Measurements from ENCODE around the gene TMEM107. TPM values are rescaled to one million over a fixed set of nuclear protein-coding genes. Genes with fewer than 3 reads are reported as not detected.
A peak's percentile ranks its signal among the peaks of the same experiment; 100 is the strongest.
"Not testable (repeated sequence)": the region's sequence is repeated elsewhere in the genome, so short reads cannot be mapped to it uniquely, and the experiment has no call there.

TMEM107 gene
- 26.9 TPM for polyA plus RNA-seq (ENCODE audit: insufficient read length)
- long read RNA-seq, donor 1, transcript TMEM107-204 (5 exons, 747 nt): major isoform, 12 of 16 reads
- long read RNA-seq, donor 1, partial matches to known transcripts: 0 of 16 reads
- long read RNA-seq, donor 1, other reads (novel, unspliced or antisense): 0 of 16 reads
- long read RNA-seq, donor 2, transcript TMEM107-205 (2 exons, 1,210 nt): major isoform, 11 of 15 reads
- long read RNA-seq, donor 2, partial matches to known transcripts: 0 of 15 reads
- long read RNA-seq, donor 2, other reads (novel, unspliced or antisense): 0 of 15 reads
- long read RNA-seq, donor 3, transcript TMEM107-205 (2 exons, 1,210 nt): minor isoform, 6 of 16 reads
- long read RNA-seq, donor 3, transcript TMEM107-204 (5 exons, 747 nt): major isoform, 9 of 16 reads
- long read RNA-seq, donor 3, partial matches to known transcripts: 0 of 16 reads
- long read RNA-seq, donor 3, other reads (novel, unspliced or antisense): 0 of 16 reads
- long read RNA-seq, donor 4, partial matches to known transcripts: 0 of 3 reads
- long read RNA-seq, donor 4, other reads (novel, unspliced or antisense): 0 of 3 reads
- long read RNA-seq, donor 5, transcript TMEM107-204 (5 exons, 747 nt): minor isoform, 7 of 28 reads
- long read RNA-seq, donor 5, transcript TMEM107-205 (2 exons, 1,210 nt): major isoform, 16 of 28 reads
- long read RNA-seq, donor 5, partial matches to known transcripts: 0 of 28 reads
- long read RNA-seq, donor 5, other reads (novel, unspliced or antisense): 0 of 28 reads
- long read RNA-seq, donor 6, transcript TMEM107-204 (5 exons, 747 nt): major isoform, 7 of 14 reads
- long read RNA-seq, donor 6, transcript TMEM107-205 (2 exons, 1,210 nt): major isoform, 7 of 14 reads
- long read RNA-seq, donor 6, partial matches to known transcripts: 0 of 14 reads
- long read RNA-seq, donor 6, other reads (novel, unspliced or antisense): 0 of 14 reads
- long read RNA-seq, donor 7, transcript TMEM107-204 (5 exons, 747 nt): minor isoform, 8 of 22 reads
- long read RNA-seq, donor 7, transcript TMEM107-205 (2 exons, 1,210 nt): major isoform, 11 of 22 reads
- long read RNA-seq, donor 7, partial matches to known transcripts: 0 of 22 reads
- long read RNA-seq, donor 7, other reads (novel, unspliced or antisense): 0 of 22 reads
- long read RNA-seq, donor 8, partial matches to known transcripts: 0 of 4 reads
- long read RNA-seq, donor 8, other reads (novel, unspliced or antisense): 0 of 4 reads

GRCh38 chr17:8176197-8176940 lies at the start of gene TMEM107:
Gene TMEM107 (minus strand): TSS chr17:8176380. CDS start chr17:8176286, 94 bp downstream.
- DNase-seq: peak; percentile 88

- no peak for DNase-seq
These were observed 49.0 kb upstream of the TMEM107 start for GRCh38 chr17:8224891-8225812.

GRCh38 chr17:8223356-8224126 lies 47.4 kb upstream of the TMEM107 start:
- DNase-seq: no peak

GRCh38 chr17:8222630-8223355 lies 46.6 kb upstream of the TMEM107 start:
- DNase-seq: peak; percentile 89

GRCh38 chr17:8222380-8222629 lies 46.1 kb upstream of the TMEM107 start:
- DNase-seq: no peak

GRCh38 chr17:8221663-8222379 lies 45.6 kb upstream of the TMEM107 start:
- DNase-seq: peak; percentile 95

- peak; percentile 97 for DNase-seq
These were observed 44.8 kb upstream of the TMEM107 start for GRCh38 chr17:8220783-8221662.

- DNase-seq: not testable (repeated sequence)
These were observed 37.8 kb upstream of the TMEM107 start for GRCh38 chr17:8214000-8214399.

- no peak for DNase-seq
These were observed 36.4 kb upstream of the TMEM107 start for GRCh38 chr17:8212312-8213180.

- no peak for DNase-seq
These were observed 34.7 kb upstream of the TMEM107 start for GRCh38 chr17:8210761-8211458.

- peak; percentile 98 for DNase-seq
These were observed 34.0 kb upstream of the TMEM107 start, which contains the start of gene AURKB for GRCh38 chr17:8209907-8210760. Gene AURKB (minus strand): TSS chr17:8210575. CDS start chr17:8210224, 351 bp downstream.

- DNase-seq: no peak
These were observed 30.4 kb upstream of the TMEM107 start for GRCh38 chr17:8206536-8206935.

GRCh38 chr17:8204761-8205555 lies 28.8 kb upstream of the TMEM107 start:
- no peak for DNase-seq

All from left kidney (tissue), 8 donors.